HG03095 (cell line): ENCODE data around the gene CRYBG3.
"Not testable (repeated sequence)": the region's sequence is repeated elsewhere in the genome, so short reads cannot be mapped to it uniquely, and the experiment has no call there.

Source experiments
- ATAC-seq: cut with Tn5 transposase; IDR thresholded peaks from one replicate; pipeline ENCODE4 v1.9.1; 2021; ENCODE audit warnings: moderate library complexity; ENCODE audit not compliant: unreplicated experiment

Gene CRYBG3

DNA sequence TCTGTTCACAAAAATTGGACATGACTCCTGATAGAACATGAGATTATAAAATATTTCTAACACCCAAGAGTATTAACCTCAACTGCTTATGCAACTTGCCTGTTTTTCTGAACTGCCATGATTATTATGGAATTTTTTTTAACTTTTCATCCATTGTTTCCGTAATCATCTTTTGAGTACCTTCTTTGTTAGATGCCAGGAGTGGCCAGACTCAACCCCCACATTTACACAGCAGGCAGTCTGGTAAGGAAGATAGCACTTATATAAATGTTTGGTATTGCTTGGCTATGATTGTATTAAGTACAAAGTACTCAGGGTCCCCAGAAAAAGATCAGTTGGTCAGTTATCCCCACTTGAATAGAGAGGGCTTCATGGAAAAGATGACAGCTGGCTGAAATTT lies 74.3 kb downstream of the CRYBG3 start:
- ATAC-seq, result no peak

DNA sequence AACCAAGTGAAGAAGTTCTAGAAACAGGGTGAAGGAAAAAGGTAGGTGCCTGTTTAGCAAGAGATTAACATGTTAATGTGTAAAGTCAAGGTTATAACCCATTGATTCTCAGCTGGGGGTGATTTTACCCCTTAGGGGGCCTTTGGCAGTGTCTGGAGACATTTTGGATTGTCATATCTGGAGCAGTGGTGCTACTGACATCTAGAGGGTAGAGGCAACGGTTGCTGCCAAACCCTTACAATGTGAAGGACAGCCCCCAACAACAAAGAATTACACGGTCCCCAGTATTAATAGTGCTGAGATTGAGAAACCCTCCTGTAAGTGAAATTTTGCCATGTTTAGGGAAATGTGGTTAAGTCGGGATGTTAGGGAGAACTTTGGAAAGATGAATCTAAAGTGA lies 74.7 kb downstream of the CRYBG3 start:
- no peak for ATAC-seq

DNA sequence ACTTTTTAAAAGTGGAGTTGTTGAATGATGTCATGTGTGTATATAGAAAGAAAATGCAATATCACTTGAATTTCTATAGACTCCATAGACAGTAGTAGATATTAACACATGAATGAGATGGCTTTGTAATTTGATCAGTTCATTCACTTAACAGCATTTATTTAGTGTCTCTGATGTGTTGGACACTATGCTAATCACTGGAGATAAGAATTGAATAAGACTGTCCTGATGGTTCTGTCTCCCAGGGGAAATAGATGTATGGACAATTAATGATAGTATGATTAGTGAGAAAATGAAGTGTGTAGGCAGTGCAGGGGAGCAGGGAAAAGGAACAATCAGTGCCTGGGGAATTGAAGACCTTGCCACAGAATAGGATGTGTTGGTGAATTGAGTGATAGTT lies 77.5 kb downstream of the CRYBG3 start:
- no peak for ATAC-seq

GRCh38 chr3:97901313-97902248 lies 79.8 kb downstream of the CRYBG3 start:
- ATAC-seq, result no peak

- ATAC-seq, result not testable (repeated sequence)
Observed at GRCh38 chr3:97909830-97910229, 88.0 kb downstream of the CRYBG3 start.

GRCh38 chr3:97910236-97910831 lies 88.5 kb downstream of the CRYBG3 start:
- ATAC-seq, result not testable (repeated sequence)

DNA sequence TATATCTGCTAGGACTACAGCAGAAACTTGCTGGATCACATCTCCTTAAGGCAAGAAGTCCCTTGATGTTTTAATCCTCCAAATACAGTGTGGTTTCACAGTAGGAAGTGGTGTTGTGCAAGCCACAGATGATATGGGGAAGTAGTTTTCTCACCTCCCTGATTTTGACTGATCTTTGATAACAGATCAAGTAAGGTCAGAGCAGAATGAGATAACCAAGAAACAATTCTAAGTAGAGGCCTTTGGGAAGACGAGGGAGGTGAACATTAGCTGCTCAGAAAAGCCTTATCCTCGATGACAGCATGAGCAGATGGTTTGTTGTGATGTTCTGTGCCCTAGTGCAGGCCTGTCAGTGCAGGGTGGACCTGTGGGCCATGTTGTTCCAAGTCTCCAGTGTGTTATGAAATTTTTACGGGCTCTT lies 89.1 kb downstream of the CRYBG3 start:
- no peak for ATAC-seq

DNA sequence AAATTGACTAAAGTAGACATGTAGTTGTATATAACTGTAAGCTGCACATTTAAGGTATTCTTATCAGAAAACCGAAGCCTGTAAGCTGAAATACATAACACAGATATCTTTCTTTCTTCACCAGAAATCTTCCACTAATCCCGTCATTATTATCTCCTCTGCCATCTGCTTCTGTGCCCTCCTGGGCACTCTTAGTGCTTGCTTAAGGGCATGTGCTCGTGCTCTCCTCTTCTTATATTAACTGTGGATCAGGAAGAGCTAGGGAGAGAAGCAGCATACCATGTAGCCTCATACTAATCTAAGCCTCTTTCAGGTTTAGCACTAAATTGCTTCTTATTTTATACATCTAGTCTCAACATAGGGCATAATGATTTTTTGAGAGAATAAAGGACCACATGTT lies 89.6 kb downstream of the CRYBG3 start:
- no peak for ATAC-seq

GRCh38 chr3:97914388-97914787 lies 92.6 kb downstream of the CRYBG3 start:
- ATAC-seq, result no peak

- no peak for ATAC-seq
Observed at GRCh38 chr3:97916576-97916975, 94.8 kb downstream of the CRYBG3 start.

DNA sequence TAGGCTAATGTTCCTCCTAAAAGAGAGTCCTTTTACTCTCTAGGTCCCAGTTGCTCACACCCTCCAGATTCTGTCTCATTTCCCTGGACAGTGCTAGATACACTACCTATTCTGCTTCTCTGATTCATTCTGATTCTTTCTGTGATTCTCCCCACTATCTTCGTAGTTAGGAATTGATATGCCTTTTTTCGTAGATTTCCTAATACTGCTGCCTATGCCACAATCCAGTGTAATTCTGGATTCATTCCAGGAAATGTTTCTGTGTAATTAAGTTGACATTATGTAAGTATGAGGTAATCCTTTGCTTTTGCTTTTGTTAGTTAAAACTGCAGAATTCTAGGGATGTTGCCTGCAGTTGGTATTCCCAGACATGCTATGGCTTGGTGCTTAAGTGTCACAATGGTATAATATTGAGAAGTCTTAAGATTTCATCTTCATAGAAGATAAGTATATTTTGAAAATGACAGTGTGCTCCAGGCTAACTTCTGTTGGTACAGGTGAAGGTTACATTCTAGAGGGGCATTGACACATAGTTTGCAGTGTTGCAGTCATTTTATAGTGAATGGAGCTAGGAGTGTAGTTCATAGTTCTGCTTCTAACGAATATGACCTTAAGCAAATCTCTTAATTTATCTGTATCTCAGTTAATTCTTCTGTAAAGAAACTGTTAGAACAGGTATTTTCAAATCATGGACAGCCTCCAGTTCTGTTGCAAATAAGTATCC lies 96.2 kb downstream of the CRYBG3 start:
- ATAC-seq, result no peak

GRCh38 chr3:97927704-97928103 lies 105.9 kb downstream of the CRYBG3 start:
- ATAC-seq, result no peak

GRCh38 chr3:97928986-97929385 lies 107.2 kb downstream of the CRYBG3 start:
- no peak for ATAC-seq

DNA sequence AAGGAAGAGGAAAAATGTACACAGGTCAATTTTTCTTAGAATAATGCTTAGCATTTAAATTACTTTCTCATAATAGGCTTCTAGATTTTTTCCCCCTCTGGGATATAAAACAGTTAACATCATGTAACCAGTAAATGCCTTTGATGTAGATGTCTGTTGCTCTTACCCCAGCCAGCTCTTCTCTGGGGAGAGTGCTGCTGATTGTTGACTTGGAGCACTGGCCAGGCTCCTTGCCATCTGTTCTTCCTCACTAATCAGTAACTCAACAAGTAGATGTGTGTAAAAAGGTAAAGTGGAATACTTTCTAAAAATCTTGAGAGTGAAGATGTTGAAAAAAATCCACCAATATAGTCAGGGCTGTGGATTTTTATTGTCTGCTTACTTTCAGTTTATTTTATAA lies 108.2 kb downstream of the CRYBG3 start:
- ATAC-seq, result no peak

DNA sequence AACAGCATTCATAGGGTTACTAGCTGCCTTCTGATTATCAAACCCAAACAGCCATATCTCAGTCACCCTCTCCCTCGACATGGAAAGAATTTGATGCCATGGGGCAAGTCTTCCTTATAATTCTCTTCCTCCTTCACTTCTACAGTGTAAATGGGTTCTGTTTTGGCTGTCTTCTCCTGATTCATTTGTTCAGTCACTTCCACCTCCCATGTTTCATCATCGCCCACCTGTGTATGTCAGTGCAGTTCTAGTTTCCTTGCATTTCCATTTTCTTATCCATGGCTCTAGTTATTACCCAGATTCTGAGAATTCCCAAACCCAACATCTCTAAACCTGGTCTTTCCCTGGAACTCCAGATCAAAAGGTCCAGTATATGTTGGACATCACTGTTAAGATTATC lies 109.4 kb downstream of the CRYBG3 start:
- ATAC-seq, result no peak

GRCh38 chr3:97932387-97932801 lies 110.6 kb downstream of the CRYBG3 start:
- no peak for ATAC-seq

DNA sequence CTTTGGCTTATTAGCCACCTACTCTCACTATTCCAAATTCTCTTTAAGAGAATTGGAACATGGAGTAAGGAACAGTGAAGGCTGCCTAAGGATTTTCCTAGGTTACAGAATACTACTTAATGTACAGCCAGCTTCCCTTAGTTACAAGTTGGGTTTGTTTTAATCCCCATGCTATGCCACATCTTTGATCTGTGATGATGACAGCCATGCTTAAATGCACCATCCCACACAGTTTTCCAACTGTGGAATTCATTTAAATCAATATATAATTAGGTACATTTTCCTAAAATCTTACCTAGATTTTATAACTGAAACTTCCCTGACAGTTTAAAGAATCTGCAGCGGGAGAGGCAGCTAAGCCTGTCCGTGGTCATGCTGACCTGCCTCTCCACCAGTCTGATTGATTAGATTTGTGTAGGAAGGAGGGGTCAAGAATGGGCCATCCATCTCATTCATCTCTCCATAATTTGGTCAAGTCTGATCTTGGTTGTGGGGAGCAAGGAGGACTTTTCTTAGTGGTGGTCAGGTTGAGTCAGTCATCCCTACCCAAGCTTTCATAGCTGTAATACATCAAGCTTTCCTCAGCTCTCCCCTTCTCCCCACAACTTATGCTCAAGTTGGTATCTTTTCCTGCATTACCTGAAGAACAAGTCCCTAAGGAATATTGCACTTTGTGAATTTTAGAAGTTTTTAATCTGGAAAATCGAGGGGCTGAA lies 113.3 kb downstream of the CRYBG3 start:
- ATAC-seq, result no peak

GRCh38 chr3:97935842-97936241 lies 114.0 kb downstream of the CRYBG3 start:
- ATAC-seq, result no peak

DNA sequence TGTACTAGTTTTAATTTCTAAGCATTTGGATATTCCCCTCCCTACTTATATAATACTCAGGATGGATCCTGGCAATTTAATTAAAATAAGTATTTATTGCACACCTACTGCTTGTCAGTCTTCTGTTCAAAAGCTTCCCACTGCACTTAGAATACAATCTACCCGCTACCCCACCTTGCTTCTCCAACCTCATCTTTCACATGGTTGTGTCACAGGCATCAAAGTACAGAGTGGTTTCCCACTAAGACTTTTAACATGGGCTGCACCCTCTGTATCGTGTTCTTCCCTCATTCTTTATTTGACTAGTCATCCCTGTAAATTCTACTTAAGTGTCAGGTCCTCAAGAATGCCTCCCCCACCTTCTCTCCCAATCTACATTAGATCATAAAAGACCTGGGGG lies 115.4 kb downstream of the CRYBG3 start:
- no peak for ATAC-seq

- ATAC-seq, result no peak
Observed at GRCh38 chr3:97938444-97938843, 116.6 kb downstream of the CRYBG3 start.

- ATAC-seq, result no peak
Observed at GRCh38 chr3:97939401-97939800, 117.6 kb downstream of the CRYBG3 start.
